Mononuclear cell (primary cell): ENCODE results near the gene ENPP6. TPM values are rescaled to one million over a fixed set of nuclear protein-coding genes. Genes with fewer than 3 reads are reported as not detected.
"Not testable (repeated sequence)": the region's sequence is repeated elsewhere in the genome, so short reads cannot be mapped to it uniquely, and the experiment has no call there.

Experiments used
- H3K27me3 ChIP-seq: 2 replicates; pipeline ENCODE4 v1.6.0; 2011; ENCODE audit warnings: low read length, control low read depth; ENCODE audit not compliant: insufficient read depth
- H3K4me1 ChIP-seq: 2 replicates; pipeline ENCODE4 v1.5.1; 2011; ENCODE audit warnings: mild to moderate bottlenecking, low read length, control low read depth; ENCODE audit not compliant: insufficient read depth
- H3K4me3 ChIP-seq: 2 replicates; pipeline ENCODE4 v1.5.1; 2011; ENCODE audit warnings: mild to moderate bottlenecking, low read length, moderate library complexity
- H3K9me3 ChIP-seq: 2 replicates; pipeline ENCODE4 v1.5.1; 2011; ENCODE audit warnings: low read depth, mild to moderate bottlenecking, control low read depth, low read length
- total RNA-seq: library from RNA; depleted of rRNA; stranded (reverse); fragments of >200 nt; gene quantifications from one replicate; pipeline ENCODE4 v1.2.3, GENCODE V29; 2012

ENPP6 gene
- total RNA-seq, 1 donor = not detected

DNA sequence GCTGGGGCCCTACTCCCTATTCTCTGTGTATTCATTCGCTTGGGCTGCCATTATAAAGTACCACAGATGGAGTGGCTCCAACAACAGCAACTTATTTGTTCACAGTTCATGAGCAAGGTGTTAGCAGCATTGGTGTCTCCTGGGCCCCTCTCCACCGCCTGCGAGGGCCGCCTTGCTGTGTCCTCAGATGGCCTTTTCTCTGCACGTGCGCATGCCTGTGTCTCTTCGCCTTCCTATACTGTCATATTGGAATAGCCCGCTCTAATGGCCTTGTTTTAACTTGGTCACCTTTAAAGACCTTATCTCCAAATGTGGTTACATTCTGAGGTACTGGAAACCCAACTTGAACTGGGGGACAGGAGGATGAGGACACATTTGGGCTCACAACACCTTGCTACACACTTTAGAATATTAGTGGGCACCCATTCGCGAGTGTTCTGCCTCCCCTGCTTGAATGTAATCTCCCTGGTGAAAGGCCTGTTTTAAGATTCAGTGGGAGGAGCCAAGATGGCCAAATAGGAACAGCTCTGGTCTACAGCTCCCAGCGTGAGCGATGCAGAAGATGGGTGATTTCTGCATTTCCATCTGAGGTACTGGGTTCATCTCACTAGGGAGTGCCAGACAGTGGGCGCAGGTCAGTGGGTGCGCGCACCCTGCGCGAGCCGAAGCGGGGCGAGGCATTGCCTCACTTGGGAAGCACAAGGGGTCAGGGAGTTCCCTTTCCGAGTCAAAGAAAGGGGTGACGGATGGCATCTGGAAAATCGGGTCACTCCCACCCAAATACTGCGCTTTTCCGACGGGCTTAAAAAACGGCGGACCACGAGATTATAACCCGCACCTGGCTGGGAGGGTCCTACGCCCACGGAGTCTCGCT, 9.7 kb downstream of the ENPP6 start:
- H3K27me3 ChIP-seq, H3K4me3 ChIP-seq, H3K9me3 ChIP-seq, H3K4me1 ChIP-seq: not testable (repeated sequence)

DNA sequence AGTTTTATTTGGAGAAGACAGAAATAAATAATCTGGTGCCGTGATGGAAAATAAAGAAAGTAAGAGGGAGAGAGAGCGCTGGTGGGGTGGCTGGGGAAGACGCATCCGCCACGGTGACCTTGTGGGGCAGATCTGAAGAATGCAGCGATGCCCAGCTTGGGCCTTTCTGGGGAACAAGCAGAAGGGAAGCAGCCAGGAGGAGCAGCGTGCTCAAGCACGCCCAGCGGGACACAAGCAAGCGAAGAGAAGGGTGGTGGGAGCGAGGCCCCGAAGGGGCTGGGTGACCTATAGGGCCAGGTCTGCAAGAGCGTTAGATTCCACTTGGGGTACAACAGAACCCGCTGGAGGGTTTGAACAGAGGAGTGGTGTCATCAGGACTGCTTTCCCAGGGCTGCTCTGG, 12.4 kb downstream of the ENPP6 start:
- Histone ChIP-seq H3K4me3 (no peak overlapping the region), H3K27me3 (no peaks in the 10 kb centered on the region), H3K4me1 (no peaks in the 10 kb centered on the region), H3K9me3 (no peaks in the 10 kb centered on the region)

DNA sequence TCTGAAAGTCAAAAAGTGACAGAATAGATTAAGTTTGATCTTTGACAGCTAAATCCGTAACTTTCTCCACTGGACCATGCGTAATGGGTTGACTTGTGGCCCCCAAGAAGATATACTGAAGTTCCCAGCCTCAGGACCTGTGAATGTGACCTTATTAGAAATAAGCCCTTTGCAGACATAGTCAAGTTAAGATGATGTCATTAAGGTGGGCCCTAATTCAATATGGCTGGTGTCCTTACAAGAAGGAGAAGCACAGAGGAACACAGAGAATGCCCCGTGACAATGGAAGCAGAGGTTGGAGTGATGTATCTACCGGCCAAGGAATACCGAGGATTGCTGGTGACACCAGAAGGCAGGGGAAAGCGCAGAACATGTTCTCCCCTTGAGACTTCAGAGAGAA, 14.4 kb downstream of the ENPP6 start:
- Histone ChIP-seq H3K27me3 (no peaks in the 10 kb centered on the region), H3K4me3 (no peak overlapping the region), H3K9me3 (no peaks in the 10 kb centered on the region), H3K4me1 (no peaks in the 10 kb centered on the region)

DNA sequence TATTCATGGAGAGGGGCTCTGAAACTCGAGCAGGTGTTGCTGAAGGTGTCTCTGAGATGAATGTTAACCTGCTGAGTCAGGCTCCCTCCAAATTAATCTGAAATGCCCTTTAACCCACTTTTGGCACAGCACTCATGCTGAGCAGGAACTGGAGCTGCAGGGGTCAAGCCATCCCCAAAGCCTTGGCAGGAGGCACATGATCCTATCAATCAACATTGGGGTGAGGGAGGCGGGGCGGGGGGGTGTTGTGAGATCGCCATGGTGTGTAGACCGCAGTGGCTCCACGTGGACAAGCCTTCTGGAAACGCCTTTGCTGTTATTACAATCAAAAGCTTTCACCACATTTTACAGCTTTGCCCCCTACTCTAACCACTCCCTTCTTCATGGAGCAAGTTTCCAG, 16.5 kb downstream of the ENPP6 start:
- Histone ChIP-seq H3K4me3 (no peak overlapping the region), H3K4me1 (no peaks in the 10 kb centered on the region), H3K27me3 (no peaks in the 10 kb centered on the region), H3K9me3 (no peaks in the 10 kb centered on the region)

DNA sequence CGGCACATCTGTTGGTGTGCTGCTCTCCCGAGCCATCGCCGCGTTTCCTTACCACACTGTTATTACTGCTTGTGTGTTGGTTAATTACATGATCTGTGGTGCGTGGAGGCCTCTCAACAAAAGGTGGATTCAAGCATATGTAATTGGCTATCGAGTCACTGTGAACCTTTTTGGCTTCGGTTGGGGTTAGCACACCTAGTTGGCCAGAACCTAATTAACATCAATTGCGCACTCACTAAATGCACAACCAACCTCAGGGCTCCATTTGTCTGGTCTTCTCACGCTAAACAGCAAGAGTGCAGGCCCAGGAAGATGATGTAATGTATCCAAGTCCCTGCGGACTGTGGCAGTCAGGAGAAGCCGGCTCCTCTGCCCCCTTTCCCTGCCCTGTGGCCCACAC, 17.4 kb downstream of the ENPP6 start:
- Histone ChIP-seq H3K4me3 (no peak overlapping the region), H3K4me1 (no peaks in the 10 kb centered on the region), H3K9me3 (no peaks in the 10 kb centered on the region), H3K27me3 (no peaks in the 10 kb centered on the region)

DNA sequence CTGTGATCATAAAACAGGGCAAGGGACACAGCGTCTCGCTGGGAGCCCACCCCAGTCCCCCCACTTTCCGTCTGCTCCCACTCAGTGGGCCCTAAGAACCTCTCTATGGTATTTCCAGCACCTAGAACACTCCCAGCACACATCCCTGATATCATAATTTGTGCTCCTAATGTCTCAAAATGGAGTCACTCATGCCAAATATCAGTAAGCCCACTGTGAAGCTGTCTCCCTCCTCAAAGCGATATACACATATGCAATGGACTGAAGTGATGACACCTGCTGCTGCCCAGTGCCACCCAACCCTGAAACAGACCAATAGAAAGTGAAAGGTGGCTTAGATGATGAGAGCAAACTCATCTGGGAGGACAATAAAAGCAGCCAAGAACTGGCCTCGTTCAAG, 17.9 kb downstream of the ENPP6 start:
- H3K4me1 ChIP-seq = no peaks in the 10 kb centered on the region
- no peaks in the 10 kb centered on the region for H3K9me3 ChIP-seq
- no peak overlapping the region for H3K4me3 ChIP-seq
- H3K27me3 ChIP-seq = no peaks in the 10 kb centered on the region

DNA sequence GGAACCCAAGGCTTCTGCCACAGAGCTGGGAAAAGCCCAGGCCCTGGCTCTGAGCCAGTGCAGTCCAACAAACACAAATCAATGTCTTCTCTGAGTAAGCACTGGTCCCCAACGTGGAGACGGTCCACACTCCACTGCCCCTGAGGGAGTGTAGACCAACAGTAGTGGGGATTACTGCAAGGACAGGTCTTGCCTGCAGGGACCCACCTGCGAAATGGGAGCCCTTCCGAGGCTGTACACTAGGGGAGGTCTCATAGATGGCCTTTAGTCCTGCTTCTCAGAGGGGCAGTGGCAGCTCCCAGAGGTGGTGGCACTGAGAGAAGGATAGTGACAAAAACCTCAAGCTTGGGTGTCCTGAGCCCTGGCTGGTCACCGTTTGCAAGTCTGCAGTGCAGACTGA, 19.5 kb downstream of the ENPP6 start:
- H3K9me3 ChIP-seq = no peaks in the 10 kb centered on the region
- no peaks in the 10 kb centered on the region for H3K27me3 ChIP-seq
- no peaks in the 10 kb centered on the region for H3K4me1 ChIP-seq
- no peak overlapping the region for H3K4me3 ChIP-seq

DNA sequence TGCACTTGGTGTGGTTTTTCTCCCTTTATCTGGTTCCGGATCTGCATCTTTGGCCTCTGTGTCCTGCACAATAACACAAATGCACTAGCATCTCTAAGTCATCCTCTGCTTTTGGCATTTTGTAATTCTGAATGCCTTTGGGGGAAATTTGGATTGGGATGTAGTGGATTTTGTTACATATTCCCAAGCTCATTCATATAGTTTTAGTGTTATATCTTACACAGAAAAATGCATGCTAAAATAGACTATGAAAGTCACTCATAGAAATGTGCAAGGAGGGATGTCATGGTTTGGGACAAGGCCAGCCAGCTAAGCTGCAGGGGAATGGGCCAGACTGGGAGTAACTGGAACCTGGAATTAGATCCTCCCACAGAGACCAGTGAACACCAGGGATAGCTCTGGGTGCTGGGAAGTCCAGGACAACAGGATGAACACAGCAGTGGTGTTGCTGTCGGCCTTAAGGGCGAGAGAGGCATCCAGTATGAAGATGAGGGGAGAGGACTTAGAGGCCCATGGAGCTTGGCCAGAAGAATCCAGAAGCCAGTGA, 20.1 kb downstream of the ENPP6 start:
- Histone ChIP-seq H3K4me3 (no peak overlapping the region), H3K4me1 (no peaks in the 10 kb centered on the region), H3K27me3 (no peaks in the 10 kb centered on the region), H3K9me3 (no peaks in the 10 kb centered on the region)

DNA sequence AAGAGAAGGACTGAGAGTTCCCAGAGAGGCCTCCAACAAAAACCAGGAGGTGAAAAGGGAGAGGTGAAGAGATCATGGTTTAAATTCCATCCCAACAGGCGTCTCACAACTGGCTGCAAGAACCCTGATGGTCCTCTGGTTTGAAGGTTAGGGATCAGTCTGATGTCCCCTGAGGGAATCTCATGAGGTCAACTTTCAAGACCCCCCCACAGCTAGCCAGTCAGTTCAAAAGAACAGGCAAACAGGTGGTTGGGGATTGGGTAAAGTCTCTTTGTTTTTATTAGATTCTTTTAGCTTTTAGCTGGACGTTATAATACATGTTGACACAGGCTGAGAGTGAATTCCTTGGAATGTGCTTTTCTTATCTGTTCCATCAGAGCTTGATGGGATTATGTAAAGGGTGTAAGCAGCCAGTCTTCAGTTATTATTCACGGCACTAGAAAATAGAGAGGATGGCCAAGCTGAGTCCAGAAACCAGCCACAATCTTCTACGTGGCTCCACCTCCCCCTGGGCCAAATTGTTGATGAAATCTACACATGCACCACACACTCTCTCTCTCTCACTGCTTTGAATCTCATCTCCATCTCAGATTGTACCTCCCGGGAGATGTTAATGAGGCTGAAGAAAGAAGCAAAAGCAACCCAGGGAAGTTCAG, 20.8 kb downstream of the ENPP6 start:
- H3K27me3 ChIP-seq = no peaks in the 10 kb centered on the region
- no peak overlapping the region for H3K4me3 ChIP-seq
- no peaks in the 10 kb centered on the region for H3K9me3 ChIP-seq
- no peaks in the 10 kb centered on the region for H3K4me1 ChIP-seq

DNA sequence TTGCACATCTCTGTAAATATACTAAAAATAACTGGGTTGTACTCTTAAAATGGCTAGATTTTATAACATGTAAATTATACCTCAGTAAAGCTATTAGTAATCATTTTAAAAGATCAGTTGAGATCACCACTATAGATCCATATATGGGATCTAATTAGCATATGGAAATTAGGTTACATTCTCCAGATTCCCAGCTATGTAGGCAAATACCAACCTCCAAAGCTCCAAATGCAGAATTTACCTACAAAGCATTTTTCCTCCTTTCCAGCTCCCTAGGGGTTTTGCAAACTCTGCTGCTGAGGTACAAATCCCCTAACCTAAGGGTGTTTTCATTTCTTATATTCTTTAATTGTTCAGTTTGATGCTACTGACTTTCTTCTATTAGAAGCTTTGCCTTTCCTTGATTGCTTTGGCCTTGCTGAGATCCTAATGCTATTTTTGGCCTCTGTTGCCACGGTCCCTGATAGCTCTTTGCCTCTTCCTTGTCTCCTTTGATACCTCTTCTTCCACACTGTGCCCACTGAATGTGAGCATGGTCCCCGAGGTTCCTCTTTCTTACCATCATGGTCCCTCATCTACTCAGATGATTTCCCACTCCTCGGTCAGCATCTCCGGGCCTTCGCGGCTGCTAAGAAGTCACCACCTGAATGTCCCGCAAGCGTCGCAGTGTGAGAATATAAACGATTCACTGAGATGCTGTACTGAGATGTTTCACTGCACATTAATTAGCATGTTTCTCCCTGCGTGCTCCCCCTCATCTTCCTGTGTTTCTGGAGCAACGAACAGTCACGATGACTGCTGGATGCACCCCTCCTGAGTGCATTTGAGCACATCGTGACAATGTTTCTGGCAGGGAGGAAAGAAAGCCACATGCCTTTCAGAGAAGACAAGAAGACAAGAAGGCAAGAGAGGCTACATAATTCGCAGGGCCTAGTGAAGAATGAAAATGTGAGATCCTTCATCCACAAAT, 23.8 kb downstream of the ENPP6 start:
- no peak overlapping the region for H3K4me3 ChIP-seq
- H3K9me3 ChIP-seq = no peaks in the 10 kb centered on the region
- H3K27me3 ChIP-seq = no peaks in the 10 kb centered on the region
- H3K4me1 ChIP-seq = no peaks in the 10 kb centered on the region

DNA sequence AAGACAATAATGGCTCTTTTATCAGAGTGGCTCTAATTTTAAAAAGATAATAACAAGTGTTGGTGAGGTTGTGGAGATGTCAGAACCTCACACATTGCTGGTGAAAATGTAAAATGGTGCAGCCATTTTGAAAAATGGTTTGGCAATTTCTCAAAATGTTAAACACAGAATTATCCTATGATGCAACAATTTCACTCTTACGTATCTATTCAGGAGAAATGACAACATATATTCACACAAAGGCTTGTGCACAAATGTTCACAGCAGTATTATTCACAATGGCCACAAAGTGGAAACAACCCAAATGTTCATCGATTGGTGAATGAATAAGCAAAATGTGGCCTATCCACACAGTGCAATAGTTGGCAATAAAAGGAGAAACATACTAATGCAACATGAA, 24.7 kb downstream of the ENPP6 start:
- Histone ChIP-seq H3K4me1 (no peaks in the 10 kb centered on the region), H3K9me3 (no peaks in the 10 kb centered on the region), H3K4me3 (no peak overlapping the region), H3K27me3 (no peaks in the 10 kb centered on the region)

DNA sequence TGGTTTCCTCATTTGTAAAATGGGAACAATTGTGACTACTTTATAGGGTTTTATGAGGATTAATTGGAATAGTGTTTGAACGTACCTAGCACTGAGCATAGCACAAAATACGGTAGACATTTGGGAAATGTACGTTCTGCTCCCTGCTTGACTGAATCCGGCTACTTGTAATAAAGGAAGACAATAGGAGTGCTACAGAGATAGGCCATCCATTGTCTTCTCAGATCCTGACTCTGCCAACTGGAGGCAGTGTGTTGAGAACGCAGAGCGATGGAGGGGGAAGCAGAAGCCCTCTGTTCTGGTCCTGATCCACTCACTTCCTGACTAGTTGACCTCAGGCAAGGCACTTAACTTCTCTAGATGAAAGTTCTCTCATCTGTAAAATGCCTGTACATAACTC, 26.4 kb downstream of the ENPP6 start:
- Histone ChIP-seq H3K27me3 (no peaks in the 10 kb centered on the region), H3K4me3 (no peak overlapping the region), H3K9me3 (no peaks in the 10 kb centered on the region), H3K4me1 (no peaks in the 10 kb centered on the region)

DNA sequence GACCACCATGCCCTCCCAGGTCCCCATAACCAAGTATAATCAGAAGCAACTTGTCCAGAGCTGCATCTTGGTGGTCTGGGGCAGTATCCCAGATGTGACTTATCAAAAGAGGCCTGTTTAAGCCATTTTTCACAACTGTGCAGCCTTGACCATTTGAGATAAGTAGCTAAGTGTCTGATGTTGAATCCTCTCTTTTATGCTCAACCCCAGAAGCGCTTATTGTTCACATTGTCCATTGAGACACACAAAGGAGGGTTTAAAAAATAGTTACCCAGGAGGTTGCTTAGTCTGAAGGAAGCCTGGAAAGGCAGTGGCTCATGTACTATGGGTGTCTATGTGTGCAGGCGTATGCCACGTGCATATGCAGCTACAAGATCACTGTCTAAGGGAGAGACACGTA, 27.0 kb downstream of the ENPP6 start:
- Histone ChIP-seq H3K27me3 (no peaks in the 10 kb centered on the region), H3K4me3 (no peak overlapping the region), H3K9me3 (no peaks in the 10 kb centered on the region), H3K4me1 (no peaks in the 10 kb centered on the region)

DNA sequence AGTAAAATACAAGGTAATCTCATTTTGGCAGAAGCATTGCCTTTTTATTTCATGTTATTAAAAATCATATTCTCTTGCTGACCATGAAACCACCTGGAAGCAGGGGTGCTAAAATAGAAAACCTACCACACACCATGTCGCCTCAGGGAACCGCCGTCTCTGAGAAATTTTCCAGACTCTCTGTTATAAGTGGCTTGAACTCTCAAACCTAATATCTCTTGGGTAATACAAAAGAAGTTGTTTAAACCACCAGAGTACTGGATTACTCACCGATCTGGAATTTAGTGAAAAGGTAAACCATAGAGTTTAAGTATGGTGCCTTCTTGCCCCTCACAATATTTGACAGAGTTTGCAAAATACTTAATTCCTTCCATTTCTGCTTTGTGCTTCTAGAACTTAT, 27.7 kb downstream of the ENPP6 start:
- Histone ChIP-seq H3K9me3 (no peaks in the 10 kb centered on the region), H3K27me3 (no peaks in the 10 kb centered on the region), H3K4me1 (no peaks in the 10 kb centered on the region)

More for the DNA sequence above, 27.7 kb downstream of the ENPP6 start:
- H3K4me3 ChIP-seq = no peak overlapping the region
